Activated T-helper 1 cell treated with anti-CD3 and anti-CD28 coated beads, Interleukin-12 subunit alpha, Interleukin-12 subunit beta, Interleukin-2, Interleukin-4 antibody, amounts not matched to agents 30 ng/mL and 10 ng/mL and 1 ng/mL, durations not matched to agents 14 hours and 24 hours and 36 hours (primary cell): ENCODE data around the gene GADL1. TPM values are rescaled to one million over a fixed set of nuclear protein-coding genes. Genes with fewer than 3 reads are reported as not detected.
A peak's percentile ranks its signal among the peaks of the same experiment; 100 is the strongest.

Experiments used
- DNase-seq: peaks from one replicate; pipeline ENCODE4 v3.0.0; 2021; ENCODE audit warnings: low spot score
- H3K27ac Mint-ChIP-seq: one replicate; pipeline ENCODE4 v1.8.0; 2021; ENCODE audit warnings: mild to moderate bottlenecking, mixed read lengths
- H3K27me3 Mint-ChIP-seq: one replicate; pipeline ENCODE4 v1.8.0; 2022; ENCODE audit warnings: mild to moderate bottlenecking, moderate library complexity, mixed read lengths; ENCODE audit not compliant: insufficient read depth
- H3K36me3 Mint-ChIP-seq: one replicate; pipeline ENCODE4 v1.8.0; 2021; ENCODE audit warnings: low read depth, mixed read lengths
- H3K4me1 Mint-ChIP-seq: one replicate; pipeline ENCODE4 v1.8.0; 2021; ENCODE audit warnings: low read depth, mixed read lengths
- H3K4me3 Mint-ChIP-seq: one replicate; pipeline ENCODE4 v1.8.0; 2021; ENCODE audit warnings: mild to moderate bottlenecking, moderate library complexity, mixed read lengths
- H3K9me3 Mint-ChIP-seq: one replicate; pipeline ENCODE4 v1.8.0; 2021; ENCODE audit warnings: mixed read lengths
- intact Hi-C: fragments of 100-400 bp; cut with micrococcal nuclease; formaldehyde crosslinking; loops from one replicate; pipeline ENCODE4 v1.15.1; 2024
- total RNA-seq: library from RNA; stranded (reverse); gene quantifications from 2 replicates; pipeline ENCODE4 v1.2.3, GENCODE V29; 2022

GADL1 gene
- total RNA-seq, 1 donor from 2014 or later, result not detected

GRCh38 chr3:30719536-30719935, 174.9 kb downstream of the GADL1 start:
- Mint-ChIP-seq H3K27me3 (peaks cover 5% of the 10 kb centered on the region), H3K27ac (no peak overlapping the region), H3K36me3 (no peaks in the 10 kb centered on the region), H3K9me3 (no peaks in the 10 kb centered on the region), H3K4me1 (no peaks in the 10 kb centered on the region), H3K4me3 (no peak overlapping the region)
- intact Hi-C loops, result no loop called here
- DNase-seq, result no peak

DNA sequence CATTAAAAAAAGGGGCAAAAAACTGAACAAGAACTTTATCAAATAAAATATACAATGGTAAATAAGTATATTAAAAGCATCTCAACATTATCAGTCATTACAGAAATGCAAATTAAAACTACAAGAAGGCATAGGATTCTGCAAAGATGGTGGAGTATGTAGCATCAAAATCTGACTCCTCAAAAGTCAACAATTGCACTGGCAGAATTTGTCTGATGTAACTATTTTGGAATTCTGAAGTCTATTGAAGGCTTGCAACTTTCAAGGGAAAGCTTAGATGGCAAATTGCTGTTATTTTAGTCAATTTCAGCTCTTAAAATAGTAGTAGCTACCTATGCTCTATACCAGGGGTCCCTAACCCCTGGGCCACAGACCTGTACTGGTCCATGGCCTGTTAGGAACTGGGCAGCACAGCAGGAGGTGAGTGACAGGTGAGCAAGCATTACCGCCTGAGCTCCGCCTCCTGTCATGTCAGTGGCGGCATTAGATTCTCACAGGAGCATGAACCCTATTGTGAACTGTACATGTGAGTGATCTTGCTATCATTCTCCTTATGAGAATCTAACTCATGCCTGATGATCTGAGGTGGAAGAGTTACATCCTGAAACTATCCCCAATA, 180.5 kb downstream of the GADL1 start:
- intact Hi-C loops, result no loop called here
- Mint-ChIP-seq H3K4me3 (no peak overlapping the region), H3K9me3 (no peaks in the 10 kb centered on the region), H3K4me1 (no peaks in the 10 kb centered on the region), H3K36me3 (no peaks in the 10 kb centered on the region), H3K27ac (no peak overlapping the region), H3K27me3 (no peaks in the 10 kb centered on the region)
- DNase-seq, result no peak

DNA sequence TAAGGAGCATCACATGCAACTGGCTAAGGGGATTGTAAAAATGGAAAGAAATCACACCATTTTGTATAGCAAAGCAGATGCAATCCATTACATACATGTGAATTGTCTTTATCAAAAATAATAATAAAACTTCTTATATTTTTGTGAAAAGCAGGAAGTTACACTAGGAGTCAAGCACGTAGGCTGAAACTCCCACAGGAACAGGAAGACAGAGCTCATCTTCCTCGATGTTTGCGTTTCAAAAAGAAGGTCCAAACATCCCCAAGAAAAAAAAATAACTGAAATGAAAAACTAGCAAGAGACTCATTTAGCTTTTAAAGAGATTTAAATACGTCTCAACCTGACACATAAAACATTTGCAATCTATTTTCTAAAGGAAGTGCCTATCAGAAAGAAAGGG, 181.5 kb downstream of the GADL1 start:
- DNase-seq, result no peak
- no peaks in the 10 kb centered on the region for H3K36me3 Mint-ChIP-seq
- H3K4me3 Mint-ChIP-seq, result no peak overlapping the region
- H3K4me1 Mint-ChIP-seq, result peaks cover 6% of the 10 kb centered on the region
- no peaks in the 10 kb centered on the region for H3K27me3 Mint-ChIP-seq
- H3K9me3 Mint-ChIP-seq, result no peaks in the 10 kb centered on the region
- intact Hi-C loops, result no loop called here
- H3K27ac Mint-ChIP-seq, result no peak overlapping the region

DNA sequence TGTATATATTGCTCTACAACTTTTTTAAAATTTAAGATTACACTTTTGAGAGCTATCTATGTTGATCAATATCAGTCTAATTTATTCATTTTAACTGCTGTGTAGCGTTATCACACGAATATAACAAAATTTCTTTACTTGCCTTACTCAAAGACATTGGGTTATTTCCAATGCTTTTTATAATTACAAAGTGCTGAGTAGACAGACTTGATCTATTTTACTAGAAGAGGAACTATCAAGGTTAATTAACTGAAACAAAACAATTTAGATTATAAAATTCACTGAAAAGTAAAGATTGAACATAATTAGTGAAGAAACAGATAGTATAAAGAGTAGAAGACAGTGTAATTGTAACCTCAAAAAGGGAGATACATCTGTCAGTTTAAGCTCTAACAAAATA, 182.6 kb downstream of the GADL1 start:
- Mint-ChIP-seq H3K27ac (no peak overlapping the region), H3K9me3 (peaks cover 4% of the 10 kb centered on the region), H3K4me1 (peaks cover 6% of the 10 kb centered on the region), H3K27me3 (no peaks in the 10 kb centered on the region), H3K4me3 (no peak overlapping the region), H3K36me3 (peaks cover 4% of the 10 kb centered on the region)
- DNase-seq, result no peak
- intact Hi-C loops, result no loop called here

GRCh38 chr3:30711151-30711550, 183.3 kb downstream of the GADL1 start:
- no peak overlapping the region for H3K27ac Mint-ChIP-seq
- no peak overlapping the region for H3K4me3 Mint-ChIP-seq
- intact Hi-C loops, result no loop called here
- H3K4me1 Mint-ChIP-seq, result peaks cover 6% of the 10 kb centered on the region
- peaks cover 8% of the 10 kb centered on the region for H3K9me3 Mint-ChIP-seq
- no peak for DNase-seq
- H3K36me3 Mint-ChIP-seq, result peaks cover 7% of the 10 kb centered on the region
- H3K27me3 Mint-ChIP-seq, result no peaks in the 10 kb centered on the region

DNA sequence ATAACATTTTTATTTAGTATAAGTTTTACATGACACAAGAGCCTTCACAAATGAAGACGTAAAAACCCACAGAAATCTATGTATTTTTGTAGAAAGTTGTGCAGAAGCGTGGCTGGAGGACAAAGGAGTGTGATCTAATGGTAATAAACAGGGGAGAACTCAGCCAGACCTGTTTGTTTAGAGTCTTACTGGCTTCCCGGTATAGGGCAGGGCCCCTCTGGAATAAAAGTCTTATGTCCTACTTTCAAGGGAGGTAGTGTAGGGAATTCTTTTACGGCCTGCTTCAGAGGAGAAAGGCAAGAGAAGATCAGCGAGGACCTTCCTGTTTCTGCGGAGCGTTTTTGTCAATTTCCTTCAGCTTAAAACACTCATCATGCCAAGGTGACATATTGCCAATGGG, 184.4 kb downstream of the GADL1 start:
- Mint-ChIP-seq H3K4me3 (no peak overlapping the region), H3K36me3 (peaks cover 9% of the 10 kb centered on the region), H3K4me1 (peaks cover 6% of the 10 kb centered on the region), H3K27ac (no peak overlapping the region), H3K27me3 (no peaks in the 10 kb centered on the region), H3K9me3 (peaks cover 8% of the 10 kb centered on the region)
- no peak for DNase-seq
- intact Hi-C loops, result no loop called here

GRCh38 chr3:30708472-30708871, 186.0 kb downstream of the GADL1 start:
- H3K27ac Mint-ChIP-seq, result no peak overlapping the region
- no peak overlapping the region for H3K4me3 Mint-ChIP-seq
- peaks cover 14% of the 10 kb centered on the region for H3K36me3 Mint-ChIP-seq
- H3K27me3 Mint-ChIP-seq, result no peaks in the 10 kb centered on the region
- DNase-seq, result no peak
- intact Hi-C loops, result no loop called here
- peaks cover 8% of the 10 kb centered on the region for H3K9me3 Mint-ChIP-seq
- H3K4me1 Mint-ChIP-seq, result peaks cover 14% of the 10 kb centered on the region

GRCh38 chr3:30707825-30708224, 186.6 kb downstream of the GADL1 start:
- Mint-ChIP-seq H3K4me1 (peaks cover 14% of the 10 kb centered on the region), H3K27ac (no peak overlapping the region), H3K9me3 (peaks cover 8% of the 10 kb centered on the region), H3K36me3 (peaks cover 14% of the 10 kb centered on the region), H3K4me3 (no peak overlapping the region), H3K27me3 (no peaks in the 10 kb centered on the region)
- DNase-seq, result no peak
- intact Hi-C loops, result no loop called here

DNA sequence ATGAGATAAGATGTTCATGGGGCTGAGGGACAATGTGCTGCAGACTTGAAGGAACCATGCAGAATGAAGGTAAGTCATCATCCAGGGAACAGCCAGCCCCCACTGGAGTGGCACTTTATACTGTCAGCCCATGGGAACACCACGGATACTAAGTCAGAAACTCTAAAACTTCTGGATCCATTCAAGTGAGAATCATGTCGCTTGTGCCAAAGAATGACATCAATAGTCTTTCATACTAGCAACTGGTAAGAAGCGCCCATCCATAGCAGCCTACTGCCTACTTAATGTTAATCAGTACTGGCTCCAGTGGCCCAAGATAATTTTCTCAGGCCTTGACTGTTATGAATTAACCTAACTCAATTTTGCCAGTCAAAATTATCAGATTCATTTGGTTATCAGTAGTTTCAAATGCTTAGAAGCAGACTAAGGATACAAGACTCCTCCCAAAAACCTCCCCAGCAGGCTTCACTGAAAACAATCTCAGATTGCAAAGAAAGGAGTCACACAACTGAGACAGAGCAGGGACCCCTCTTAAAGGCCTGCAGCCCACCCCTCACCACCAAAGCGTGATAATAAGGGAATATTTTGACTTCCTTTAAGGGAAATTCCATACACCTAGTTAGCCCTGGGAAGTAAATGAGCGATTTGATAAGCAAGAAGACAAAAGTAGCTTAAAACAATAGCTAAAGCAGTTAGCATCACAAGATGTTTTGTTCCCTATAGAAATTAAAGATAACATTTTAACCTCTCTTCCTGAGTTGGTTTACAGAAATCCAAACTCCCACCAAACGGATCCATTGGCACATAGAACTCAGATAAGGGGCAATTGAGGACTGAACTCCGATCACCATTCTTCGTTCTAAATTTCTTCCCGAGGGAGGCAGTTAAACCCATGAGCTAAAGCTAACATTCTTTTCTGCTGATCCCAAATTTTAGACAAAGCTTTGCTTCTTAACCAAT, 189.2 kb downstream of the GADL1 start:
- intact Hi-C loops, result loop anchor here (2.0 kb wide), 1 partner anchor 26 kb away; no protein-coding TSS in a partner anchor
- H3K36me3 Mint-ChIP-seq, result peaks cover 26% of the 10 kb centered on the region
- H3K4me1 Mint-ChIP-seq, result peaks cover 14% of the 10 kb centered on the region
- DNase-seq, result no peak
- H3K4me3 Mint-ChIP-seq, result no peak overlapping the region
- H3K27me3 Mint-ChIP-seq, result no peaks in the 10 kb centered on the region
- H3K9me3 Mint-ChIP-seq, result peaks cover 8% of the 10 kb centered on the region
- H3K27ac Mint-ChIP-seq, result no peak overlapping the region

DNA sequence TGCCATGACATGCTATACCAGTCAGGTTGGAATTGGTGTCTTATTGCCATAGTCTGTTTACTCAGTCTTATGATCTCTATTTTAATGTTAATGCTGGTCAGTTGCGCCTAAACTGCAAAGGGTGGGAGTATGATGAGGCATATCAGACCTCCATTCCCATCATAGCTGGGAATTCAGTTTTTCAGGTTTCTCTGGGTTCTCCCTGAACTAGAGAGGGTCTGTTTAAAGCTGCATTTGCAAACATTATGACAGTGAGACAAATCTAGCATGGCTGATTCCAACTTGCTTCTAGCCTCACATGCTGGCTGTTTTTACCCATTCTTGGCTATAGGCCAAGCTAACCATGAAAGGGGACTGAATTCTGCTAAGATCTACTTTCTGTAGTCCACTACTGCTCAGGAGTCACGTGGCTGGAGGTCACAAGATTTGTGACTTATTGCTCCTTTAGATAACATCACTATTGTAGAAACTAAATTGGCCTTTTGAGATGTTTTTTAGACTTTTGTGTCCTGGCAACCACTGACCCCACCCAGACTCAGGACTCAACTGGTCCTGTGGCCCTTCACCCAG, 191.5 kb downstream of the GADL1 start:
- Mint-ChIP-seq H3K4me1 (peaks cover 7% of the 10 kb centered on the region), H3K4me3 (no peak overlapping the region), H3K36me3 (peaks cover 42% of the 10 kb centered on the region), H3K27me3 (no peaks in the 10 kb centered on the region), H3K27ac (no peak overlapping the region), H3K9me3 (peaks cover 8% of the 10 kb centered on the region)
- DNase-seq, result no peak
- intact Hi-C loops, result no loop called here

GRCh38 chr3:30702038-30702827, 192.2 kb downstream of the GADL1 start:
- no peak overlapping the region for H3K27ac Mint-ChIP-seq
- intact Hi-C loops, result no loop called here
- H3K4me1 Mint-ChIP-seq, result peaks cover 12% of the 10 kb centered on the region
- H3K9me3 Mint-ChIP-seq, result peaks cover 7% of the 10 kb centered on the region
- no peaks in the 10 kb centered on the region for H3K27me3 Mint-ChIP-seq
- no peak overlapping the region for H3K4me3 Mint-ChIP-seq
- peaks cover 46% of the 10 kb centered on the region for H3K36me3 Mint-ChIP-seq
- no peak for DNase-seq

DNA sequence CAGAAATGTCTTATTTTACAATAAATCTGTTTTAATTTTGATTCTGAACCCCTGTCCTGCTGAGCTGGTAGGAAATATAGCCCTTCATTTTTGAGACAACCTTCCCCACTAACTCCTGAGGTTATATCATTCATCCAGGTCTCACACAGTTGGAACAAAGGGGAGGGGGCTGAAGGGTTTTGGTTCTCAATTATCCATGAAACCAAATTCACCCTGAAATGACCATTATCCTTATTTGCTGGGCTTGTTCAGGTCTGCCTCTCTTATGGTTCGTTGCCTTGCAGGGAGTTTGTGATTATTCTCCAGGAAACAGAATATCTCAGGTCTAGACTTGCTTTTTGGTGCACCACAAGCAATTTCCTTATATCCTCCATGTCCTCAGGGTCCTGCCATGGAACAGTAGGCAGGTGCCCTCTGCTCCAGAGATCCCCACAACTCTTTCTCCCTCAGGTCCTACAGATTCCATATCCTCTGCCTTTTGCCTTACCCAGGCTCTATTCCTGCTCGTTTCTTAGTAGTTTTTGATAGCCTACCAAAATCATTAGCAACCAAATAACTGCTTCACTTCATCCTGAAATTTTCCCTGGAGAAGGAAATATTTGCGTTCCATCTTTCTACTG, 193.6 kb downstream of the GADL1 start:
- Mint-ChIP-seq H3K36me3 (peaks cover 47% of the 10 kb centered on the region), H3K27ac (peak overlapping the region; percentile 46), H3K9me3 (no peaks in the 10 kb centered on the region), H3K4me3 (no peak overlapping the region), H3K27me3 (no peaks in the 10 kb centered on the region), H3K4me1 (peaks cover 19% of the 10 kb centered on the region)
- DNase-seq, result no peak
- intact Hi-C loops, result no loop called here
